Aorta (tissue), 5 donors: ENCODE measurements around the gene TBL1X. TPM values are rescaled to one million over a fixed set of nuclear protein-coding genes. Genes with fewer than 3 reads are reported as not detected.

Experiments
- ATAC-seq: fragments of 200-7000 bp; cut with Tn5 transposase; one replicate; pipeline ENCODE4 v1.9.1; 2022; ENCODE audit warnings: moderate library complexity; ENCODE audit not compliant: low FRiP score
- DNase-seq, 2 donors: peaks; one replicate each; pipeline ENCODE4 v3.0.0-alpha.2; 2020
- H3K27ac ChIP-seq, 2 donors: one replicate each; pipeline ENCODE4 v1.5.1; 2013; ENCODE audit warnings: low read length in 2 of 2, mild to moderate bottlenecking in 2 of 2, moderate library complexity in 2 of 2, control low read depth in 1 of 2, inconsistent platforms in 1 of 2, low read depth in 1 of 2
- H3K27me3 ChIP-seq, 2 donors: one replicate each; pipeline ENCODE4 v1.6.1; 2013; ENCODE audit warnings: control low read depth in 1 of 2, low read length in 1 of 2, mild to moderate bottlenecking in 1 of 2, moderate library complexity in 1 of 2; ENCODE audit not compliant: insufficient read depth in 2 of 2, control insufficient read depth in 1 of 2
- H3K36me3 ChIP-seq, 2 donors: one replicate each; pipeline ENCODE4 v1.6.1; 2013; ENCODE audit warnings: control low read depth in 1 of 2, low read length in 1 of 2, mild to moderate bottlenecking in 1 of 2; ENCODE audit not compliant: insufficient read depth in 2 of 2, control insufficient read depth in 1 of 2
- H3K4me1 ChIP-seq, 2 donors: one replicate each; pipeline ENCODE4 v1.6.1; 2013; ENCODE audit warnings: low read length in 2 of 2, control low read depth in 1 of 2, mild to moderate bottlenecking in 1 of 2, moderate library complexity in 1 of 2; ENCODE audit not compliant: insufficient read depth in 2 of 2, control insufficient read depth in 1 of 2
- H3K4me3 ChIP-seq, 2 donors: one replicate each; pipeline ENCODE4 v1.5.1; 2013; ENCODE audit warnings: low read length in 2 of 2, control low read depth in 1 of 2, mild to moderate bottlenecking in 1 of 2
- H3K9me3 ChIP-seq: one replicate; pipeline ENCODE4 v1.6.1; 2013; ENCODE audit warnings: mild to moderate bottlenecking, low read length; ENCODE audit not compliant: control insufficient read depth
- WGBS, 2 donors: extraction: QIAGEN DNeasy Blood & Tissue Kit; methylation state at CpG; one replicate each; pipeline ENCODE4 v1.1.7; 2013; 5-methylcytosine and 5-hydroxymethylcytosine counted together
- intact Hi-C, 2 donors: fragments of 100-400 bp; cut with DNase I; formaldehyde crosslinking; loops; one replicate each; pipeline versions ENCODE4 v1.14.2 to v1.15.0; 2022
- long read RNA-seq, 2 donors: library from polyadenylated mRNA; unstranded; transcript quantifications; one replicate each; pipeline ENCODE4 v2.0.0, GENCODE V29; 2020 to 2021
- polyA plus RNA-seq, 2 donors: library from polyadenylated mRNA; stranded (reverse); fragments of 200-250 nt; gene quantifications; one replicate each; pipeline ENCODE4 v1.2.3, GENCODE V29; 2013
- total RNA-seq, 2 donors: library from RNA; stranded (reverse); fragmentation: NEBNext Ultra II Directional; extraction: Animal tissue kit (Norgen Biotek cat#: 25700); gene quantifications; one replicate each; pipeline ENCODE4 v1.2.1, GENCODE V29; 2021
- donor health status: healthy with polysubstance abuse.
- donor health status: Bipolar disorder and iron deficiency.
- donor health status: DM: no; HTN: no; CAD: no.
- donor health status: DM: no; HTN: no; CAD: no.
- donor health status: DM: yes; HTN: yes; CAD: no.

Gene TBL1X
- total RNA-seq (10 to 100 TPM; 42.1 to 81.2 TPM), polyA plus RNA-seq (10 to 100 TPM in 1 of 2 donors, 1 to 10 TPM in 1; 8.9 to 13.0 TPM)
- long read RNA-seq, donor 1, full-length matches to known transcripts: 4 of 164 reads
- long read RNA-seq, donor 1, partial matches to known transcripts: 19 of 164 reads
- long read RNA-seq, donor 1, other reads (novel, unspliced or antisense): 141 of 164 reads
- long read RNA-seq, donor 2, full-length matches to known transcripts: 15 of 63 reads
- long read RNA-seq, donor 2, partial matches to known transcripts: 13 of 63 reads
- long read RNA-seq, donor 2, other reads (novel, unspliced or antisense): 35 of 63 reads

- no peaks in the 10 kb centered on the region for H3K27me3 ChIP-seq
- no peaks in the 10 kb centered on the region for H3K9me3 ChIP-seq
- WGBS, 2 donors: 3 to 9% methylated on average over 19 to 99 of the region's 99 CpGs
- H3K4me3 ChIP-seq: peak within 1 kb of the TSS; percentile 95 to 99
- H3K4me1 ChIP-seq: no peaks in the 10 kb centered on the region
- DNase-seq: peak; percentile 69 to 87
- H3K27ac ChIP-seq: peak within 1 kb of the TSS; percentile 72 to 82
- intact Hi-C loops: loop anchor here (5.0 to 10.0 kb wide), 3 partner anchors 68 to 243 kb away; no protein-coding TSS in a partner anchor
- ATAC-seq: peak; percentile 71
- H3K36me3 ChIP-seq: no peaks in the 10 kb centered on the region
These were observed at the start of gene TBL1X for GRCh38 chrX:9464435-9465371. Gene TBL1X (plus strand): TSS chrX:9465058. CDS start chrX:9653587, 188,529 bp downstream.

GRCh38 chrX:9416562-9417348 lies 48.1 kb upstream of the TBL1X start:
- Histone ChIP-seq H3K36me3 (no peaks in the 10 kb centered on the region), H3K4me1 (no peaks in the 10 kb centered on the region), H3K4me3 (no peak overlapping the region), H3K27me3 (no peaks in the 10 kb centered on the region), H3K27ac (peak overlapping the region; percentile 54 to 58), H3K9me3 (no peaks in the 10 kb centered on the region)
- intact Hi-C loops: no loop called here
- ATAC-seq (peak; percentile 76), DNase-seq (peak; percentile 75 to 77)
- 10 to 18% methylated on average over 6 of the region's 6 CpGs for WGBS, 2 donors

GRCh38 chrX:9418262-9418661 lies 46.6 kb upstream of the TBL1X start:
- intact Hi-C loops: no loop called here
- 74 to 86% methylated on average over 6 of the region's 6 CpGs for whole genome bisulfite sequencing, 2 donors
- ATAC-seq (no peak), DNase-seq (no peak)
- Histone ChIP-seq H3K27ac (no peak overlapping the region), H3K36me3 (no peaks in the 10 kb centered on the region), H3K4me3 (no peak overlapping the region), H3K4me1 (no peaks in the 10 kb centered on the region), H3K27me3 (no peaks in the 10 kb centered on the region), H3K9me3 (no peaks in the 10 kb centered on the region)

- H3K9me3 ChIP-seq: no peaks in the 10 kb centered on the region
- ATAC-seq: no peak
- H3K4me3 ChIP-seq: no peak overlapping the region
- H3K4me1 ChIP-seq: no peaks in the 10 kb centered on the region
- no peaks in the 10 kb centered on the region for H3K27me3 ChIP-seq
- intact Hi-C loops: no loop called here
- WGBS, 2 donors: 59 to 66% methylated on average over 14 of the region's 14 CpGs
- no peak for DNase-seq
- H3K27ac ChIP-seq: no peak overlapping the region
- no peaks in the 10 kb centered on the region for H3K36me3 ChIP-seq
These were observed 44.3 kb upstream of the TBL1X start for GRCh38 chrX:9420275-9421265.

- no peak for ATAC-seq
These were observed 35.1 kb upstream of the TBL1X start for GRCh38 chrX:9429767-9430166.

GRCh38 chrX:9430346-9430921 lies 34.4 kb upstream of the TBL1X start:
- DNase-seq (no peak), ATAC-seq (no peak)
- intact Hi-C loops: no loop called here
- WGBS, 2 donors: 82 to 89% methylated on average over 5 of the region's 5 CpGs
- H3K27me3 ChIP-seq: no peaks in the 10 kb centered on the region
- no peaks in the 10 kb centered on the region for H3K36me3 ChIP-seq
- no peak overlapping the region for H3K4me3 ChIP-seq
- H3K9me3 ChIP-seq: no peaks in the 10 kb centered on the region
- no peak overlapping the region for H3K27ac ChIP-seq
- no peaks in the 10 kb centered on the region for H3K4me1 ChIP-seq

More at GRCh38 chrX:9429767-9430166, 35.1 kb upstream of the TBL1X start:
- DNase-seq: no peak
- no peaks in the 10 kb centered on the region for H3K36me3 ChIP-seq
- no peak overlapping the region for H3K4me3 ChIP-seq
- no peaks in the 10 kb centered on the region for H3K27me3 ChIP-seq
- intact Hi-C loops: no loop called here
- no peak overlapping the region for H3K27ac ChIP-seq
- no peaks in the 10 kb centered on the region for H3K9me3 ChIP-seq
- no peaks in the 10 kb centered on the region for H3K4me1 ChIP-seq
- WGBS, 2 donors: 85 to 88% methylated on average over 12 of the region's 12 CpGs

- no peaks in the 10 kb centered on the region for H3K36me3 ChIP-seq
- no peak overlapping the region for H3K4me3 ChIP-seq
- no peaks in the 10 kb centered on the region for H3K27me3 ChIP-seq
- no peak overlapping the region for H3K27ac ChIP-seq
- DNase-seq (no peak), ATAC-seq (no peak)
- intact Hi-C loops: no loop called here
- H3K4me1 ChIP-seq: no peaks in the 10 kb centered on the region
- WGBS, 2 donors: 84 to 95% methylated on average over 4 of the region's 4 CpGs
- H3K9me3 ChIP-seq: no peaks in the 10 kb centered on the region
These were observed 33.6 kb upstream of the TBL1X start for GRCh38 chrX:9431281-9431680.
